ENCODE data around the gene EMC9. TPM values are rescaled to one million over a fixed set of nuclear protein-coding genes. Genes with fewer than 3 reads are reported as not detected.

EMC9 gene
- total and polyA plus RNA-seq, 2 donors (not counting 1 experiment from before 2014, with no cell fraction given) = 24.7 to 25.9 TPM

- peak within 1 kb of the TSS; percentile 98 for H3K9ac ChIP-seq (ENCODE audit: low read length)
- peak within 1 kb of the TSS; percentile 99 to 100 for H3K27ac ChIP-seq (ENCODE audit: low read length in 2 of 2)
- Mint-ChIP-seq H3K27ac (peak within 1 kb of the TSS; percentile 100), H3K4me1 (peaks cover 26% of the 10 kb centered on the region), H3K9me3 (ENCODE audit: insufficient read depth) (no peaks in the 10 kb centered on the region), H3K27me3 (no peaks in the 10 kb centered on the region), H3K4me3 (peak within 1 kb of the TSS; percentile 93)
- H3K9me3 ChIP-seq (ENCODE audit: control extremely low read depth in 1 of 3, control insufficient read depth in 2 of 3, insufficient read depth in 1 of 3, low read length in 2 of 3) = no peaks in the 10 kb centered on the region
- whole genome bisulfite sequencing (ENCODE audit: insufficient coverage) = under 1% methylated on average over 48 of the region's 65 CpGs
- H2AFZ ChIP-seq (ENCODE audit: insufficient read depth, low read depth, low read length, poor library complexity, severe bottlenecking) = peak within 1 kb of the TSS; percentile 82
- ChIA-PET CTCF (interaction anchor here (0.8 to 4.1 kb wide), 27 partner anchors 10 to 317 kb away, joined by 3 to 37 read pairs (median 6); partner anchors contain the start of genes CARMIL3, CIDEB, EMC9 and IPO4), POLR2A (interaction anchor here (0.6 to 2.9 kb wide), 23 partner anchors 8 to 1020 kb away, joined by 3 to 49 read pairs (median 4); partner anchors contain the start of genes ACIN1, CBLN3, CHMP4A and EMC9)
- peak; percentile 81 for ATAC-seq (ENCODE audit: low read depth)
- peaks cover 0 to 32% of the 10 kb centered on the region in 2 experiments for H3K36me3 ChIP-seq (replicated peaks in 1 of 2; ENCODE audit: control extremely low read depth in 1 of 2, control insufficient read depth in 1 of 2, extremely low read depth in 1 of 2, insufficient read depth in 2 of 2, low read length in 1 of 2)
- H4K20me1 ChIP-seq (ENCODE audit: control insufficient read depth, insufficient read depth, low read length, poor library complexity, severe bottlenecking) = peaks cover 13% of the 10 kb centered on the region
- TF ChIP-seq CTCF (IDR thresholded peaks at IDR 0.05) (no peak), EZH2 (IDR thresholded peaks at IDR 0.05; ENCODE audit: borderline replicate concordance, insufficient read depth, low read depth, low read length, poor library complexity, severe bottlenecking) (no peak)
- no peaks in the 10 kb centered on the region for H3K27me3 ChIP-seq (replicated peaks in 1 of 4; ENCODE audit: control extremely low read depth in 1 of 4, control insufficient read depth in 3 of 4, insufficient read depth in 4 of 4, low read length in 3 of 4)
- DNase-seq = peak; percentile 100
- H3K4me3 ChIP-seq (ENCODE audit: control extremely low read depth in 1 of 5, extremely low read depth in 1 of 5, insufficient read depth in 1 of 5, low read depth in 2 of 5, low read length in 4 of 5) = peak within 1 kb of the TSS; percentile 88 to 99 (median 97)
- peaks cover 45% of the 10 kb centered on the region for H3K79me2 ChIP-seq (ENCODE audit: control insufficient read depth, insufficient read depth, low read length)
- peaks cover 17 to 25% of the 10 kb centered on the region in 2 donors for H3K4me1 ChIP-seq (ENCODE audit: control insufficient read depth in 2 of 2, insufficient read depth in 2 of 2, low read length in 2 of 2)
- intact Hi-C loops (cut with micrococcal nuclease) = loop anchor here (1.0 to 10.0 kb wide), 15 partner anchors 20 to 560 kb away; partner anchors contain the start of genes CHMP4A, EMC9, GMPR2 and IPO4
- peak within 1 kb of the TSS; percentile 95 for H3K4me2 ChIP-seq (replicated peaks; ENCODE audit: low read depth, low read length, poor library complexity, severe bottlenecking)
These were observed 26.6 kb downstream of the EMC9 start, which contains the start of the genes DCAF11 and NRL for GRCh38 chr14:24114532-24115421. TSS of gene DCAF11 (plus strand) at chr14:24114777. CDS start at chr14:24115595, 818 bp downstream. TSS of gene NRL (minus strand) at chr14:24114949. CDS start at chr14:24082848, 32,101 bp downstream.
